MM.1S (cell line): Measurements from ENCODE around the gene TRABD2B.

Experiments
- DNase-seq: peaks from one replicate; pipeline ENCODE4 v3.0.0-alpha.2; 2015
- H2AFZ ChIP-seq: fragments of 300-600 bp; sonication (generic); 2 replicates; pipeline ENCODE4 v1.6.0; 2016; ENCODE audit warnings: antibody characterized with exemption, low read length
- H3F3A ChIP-seq: fragments of 300-600 bp; sonication (generic); 2 replicates; pipeline ENCODE4 v1.6.1; 2016; ENCODE audit warnings: mild to moderate bottlenecking, antibody characterized with exemption, low read length, moderate library complexity, mixed read lengths; ENCODE audit not compliant: insufficient read depth
- H3K27ac ChIP-seq: fragments of 300-600 bp; sonication (generic); 2 replicates; pipeline ENCODE4 v1.5.1; 2016; ENCODE audit warnings: mild to moderate bottlenecking, low read length
- H3K27me3 ChIP-seq: fragments of 300-600 bp; sonication (generic); replicated peaks from 2 replicates; pipeline ENCODE4 v1.6.0; 2016; ENCODE audit warnings: low read length; ENCODE audit not compliant: insufficient read depth
- H3K36me3 ChIP-seq: fragments of 300-600 bp; sonication (generic); replicated peaks from 2 replicates; pipeline ENCODE4 v1.6.1; 2016; ENCODE audit warnings: mild to moderate bottlenecking, low read length, mixed read lengths; ENCODE audit not compliant: insufficient read depth
- H3K4me1 ChIP-seq: fragments of 300-600 bp; sonication (generic); 2 replicates; pipeline ENCODE4 v1.6.1; 2016; ENCODE audit warnings: low read length, mixed read lengths
- H3K4me2 ChIP-seq: fragments of 300-600 bp; sonication (generic); 2 replicates; pipeline ENCODE4 v1.6.0; 2016; ENCODE audit warnings: low read depth, low read length
- H3K4me3 ChIP-seq: fragments of 300-600 bp; sonication (generic); 2 replicates; pipeline ENCODE4 v1.5.1; 2016; ENCODE audit warnings: low read length, mixed read lengths
- H3K79me2 ChIP-seq: fragments of 300-600 bp; sonication (generic); 2 replicates; pipeline ENCODE4 v1.6.1; 2016; ENCODE audit warnings: mixed run types, low read length, mixed read lengths
- H3K9ac ChIP-seq: fragments of 300-600 bp; sonication (generic); 2 replicates; pipeline ENCODE4 v1.6.1; 2016; ENCODE audit warnings: low read length, mixed read lengths
- H3K9me2 ChIP-seq: fragments of 300-600 bp; sonication (generic); replicated peaks from 2 replicates; pipeline ENCODE4 v1.6.1; 2016; ENCODE audit warnings: mild to moderate bottlenecking, low read length, mixed read lengths; ENCODE audit not compliant: insufficient read depth
- H3K9me3 ChIP-seq: fragments of 300-600 bp; sonication (generic); replicated peaks from 2 replicates; pipeline ENCODE4 v1.6.1; 2016; ENCODE audit warnings: mild to moderate bottlenecking, low read length, mixed read lengths; ENCODE audit not compliant: insufficient read depth
- H4K20me1 ChIP-seq: fragments of 300-600 bp; sonication (generic); 2 replicates; pipeline ENCODE4 v1.6.1; 2016; ENCODE audit warnings: mild to moderate bottlenecking, low read length, moderate library complexity, mixed read lengths; ENCODE audit not compliant: insufficient read depth
- EZH2 ChIP-seq: fragments of 300-600 bp; sonication (generic); optimal IDR thresholded peaks from 2 replicates; pipeline ENCODE3; 2017; ENCODE audit warnings: low read depth, mild to moderate bottlenecking, antibody characterized with exemption, low read length, mixed read lengths
- EZH2phosphoT487 ChIP-seq: fragments of 300-600 bp; sonication (generic); IDR thresholded peaks from 2 replicates; pipeline ENCODE4 v1.6.1; 2018; ENCODE audit warnings: antibody characterized with exemption, low read length
- TF ChIP-seq, protein P1 (sequence below): fragments of 300-600 bp; sonication (generic); IDR thresholded peaks from 2 replicates; pipeline ENCODE4 v1.5.1; 2016; ENCODE audit warnings: antibody characterized with exemption, low read length, mixed read lengths

The TRABD2B gene

GRCh38 chr1:47763591-47764171 lies 233.5 kb downstream of the TRABD2B start:
- H3K4me1 ChIP-seq, result no peaks in the 10 kb centered on the region
- no peaks in the 10 kb centered on the region for H4K20me1 ChIP-seq
- no peaks in the 10 kb centered on the region for H3K9me3 ChIP-seq
- H3K9ac ChIP-seq, result no peak overlapping the region
- TF ChIP-seq, protein P1, sequence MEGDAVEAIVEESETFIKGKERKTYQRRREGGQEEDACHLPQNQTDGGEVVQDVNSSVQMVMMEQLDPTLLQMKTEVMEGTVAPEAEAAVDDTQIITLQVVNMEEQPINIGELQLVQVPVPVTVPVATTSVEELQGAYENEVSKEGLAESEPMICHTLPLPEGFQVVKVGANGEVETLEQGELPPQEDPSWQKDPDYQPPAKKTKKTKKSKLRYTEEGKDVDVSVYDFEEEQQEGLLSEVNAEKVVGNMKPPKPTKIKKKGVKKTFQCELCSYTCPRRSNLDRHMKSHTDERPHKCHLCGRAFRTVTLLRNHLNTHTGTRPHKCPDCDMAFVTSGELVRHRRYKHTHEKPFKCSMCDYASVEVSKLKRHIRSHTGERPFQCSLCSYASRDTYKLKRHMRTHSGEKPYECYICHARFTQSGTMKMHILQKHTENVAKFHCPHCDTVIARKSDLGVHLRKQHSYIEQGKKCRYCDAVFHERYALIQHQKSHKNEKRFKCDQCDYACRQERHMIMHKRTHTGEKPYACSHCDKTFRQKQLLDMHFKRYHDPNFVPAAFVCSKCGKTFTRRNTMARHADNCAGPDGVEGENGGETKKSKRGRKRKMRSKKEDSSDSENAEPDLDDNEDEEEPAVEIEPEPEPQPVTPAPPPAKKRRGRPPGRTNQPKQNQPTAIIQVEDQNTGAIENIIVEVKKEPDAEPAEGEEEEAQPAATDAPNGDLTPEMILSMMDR, result no peak
- TF ChIP-seq EZH2 (no peak), EZH2phosphoT487 (no peak)
- no peak overlapping the region for H3K4me2 ChIP-seq
- no peak overlapping the region for H3K4me3 ChIP-seq
- no peaks in the 10 kb centered on the region for H3K36me3 ChIP-seq
- H3K27ac ChIP-seq, result no peak overlapping the region
- DNase-seq, result no peak
- no peaks in the 10 kb centered on the region for H3K27me3 ChIP-seq
- no peak overlapping the region for H2AFZ ChIP-seq
- no peaks in the 10 kb centered on the region for H3K9me2 ChIP-seq
- H3F3A ChIP-seq, result no peaks in the 10 kb centered on the region
- no peaks in the 10 kb centered on the region for H3K79me2 ChIP-seq

GRCh38 chr1:47761974-47762373 lies 235.2 kb downstream of the TRABD2B start:
- H3K9ac ChIP-seq, result no peak overlapping the region
- H3K79me2 ChIP-seq, result no peaks in the 10 kb centered on the region
- no peak for DNase-seq
- H3K4me2 ChIP-seq, result no peak overlapping the region
- no peaks in the 10 kb centered on the region for H3F3A ChIP-seq
- TF ChIP-seq EZH2, result no peak
- TF ChIP-seq, protein P1, result no peak
- TF ChIP-seq EZH2phosphoT487, result no peak
- H3K9me3 ChIP-seq, result no peaks in the 10 kb centered on the region
- H3K4me1 ChIP-seq, result no peaks in the 10 kb centered on the region
- no peaks in the 10 kb centered on the region for H3K9me2 ChIP-seq
- no peaks in the 10 kb centered on the region for H3K36me3 ChIP-seq
- H3K4me3 ChIP-seq, result no peak overlapping the region
- H4K20me1 ChIP-seq, result no peaks in the 10 kb centered on the region
- H2AFZ ChIP-seq, result no peak overlapping the region
- H3K27ac ChIP-seq, result no peak overlapping the region
- H3K27me3 ChIP-seq, result no peaks in the 10 kb centered on the region

GRCh38 chr1:47761201-47761930 lies 235.8 kb downstream of the TRABD2B start:
- Histone ChIP-seq H3K4me1 (no peaks in the 10 kb centered on the region), H3K4me2 (no peak overlapping the region), H3K79me2 (no peaks in the 10 kb centered on the region), H4K20me1 (no peaks in the 10 kb centered on the region), H3K9ac (no peak overlapping the region), H2AFZ (no peak overlapping the region), H3K9me3 (no peaks in the 10 kb centered on the region), H3K36me3 (no peaks in the 10 kb centered on the region), H3K27ac (no peak overlapping the region), H3K27me3 (no peaks in the 10 kb centered on the region), H3K4me3 (no peak overlapping the region), H3F3A (no peaks in the 10 kb centered on the region), H3K9me2 (no peaks in the 10 kb centered on the region)
- TF ChIP-seq, protein P1, result no peak
- TF ChIP-seq EZH2 (no peak), EZH2phosphoT487 (no peak)
- DNase-seq, result no peak
